HL-60 (cell line): ENCODE data around the gene S100A3.

Experiments used
- DNase-seq, 2 experiments: peaks; one replicate each; pipeline ENCODE4 v3.0.0-alpha.2; 2010 to 2020; ENCODE audit warnings: low read depth in 1 of 2, low spot score in 1 of 2
- H3K27ac ChIP-seq: fragments of 250-450 bp; sonication (Bioruptor Pico); replicated peaks from 2 replicates; pipeline ENCODE4 v1.5.1; 2020; ENCODE audit warnings: mild to moderate bottlenecking, moderate library complexity
- H3K27me3 ChIP-seq: fragments of 250-450 bp; sonication (Bioruptor Pico); 2 replicates; pipeline ENCODE4 v1.5.1; 2021; ENCODE audit warnings: mild to moderate bottlenecking, moderate library complexity; ENCODE audit not compliant: insufficient read depth, poor library complexity, severe bottlenecking
- H3K4me3 ChIP-seq: replicated peaks from 2 replicates; pipeline ENCODE4 v1.5.1; 2011; ENCODE audit warnings: mild to moderate bottlenecking, control low read depth, low read length; ENCODE audit not compliant: insufficient read depth
- GABPA ChIP-seq: IDR thresholded peaks from 2 replicates; pipeline ENCODE4 v1.6.1; 2012; ENCODE audit warnings: low read depth
- POLR2AphosphoS5 ChIP-seq: IDR thresholded peaks from 2 replicates; pipeline ENCODE4 v1.6.1; 2012; ENCODE audit warnings: low read depth
- REST ChIP-seq: IDR thresholded peaks from 2 replicates; pipeline ENCODE4 v1.6.1; 2012; ENCODE audit warnings: low read depth; ENCODE audit not compliant: insufficient replicate concordance
- SPI1 ChIP-seq: IDR thresholded peaks from 2 replicates; pipeline ENCODE4 v1.6.1; 2012; ENCODE audit warnings: low read depth, mild to moderate bottlenecking, borderline replicate concordance
- TF ChIP-seq, protein P1 (sequence below): IDR thresholded peaks from one replicate; pipeline ENCODE4 v1.5.1; 2011; ENCODE audit warnings: low read length, control low read depth, inconsistent platforms; ENCODE audit not compliant: insufficient read depth

The S100A3 gene

GRCh38 chr1:153534226-153534924, 14.7 kb downstream of the S100A3 start:
- H3K4me3 ChIP-seq, result no peak overlapping the region
- no peaks in the 10 kb centered on the region for H3K27me3 ChIP-seq
- DNase-seq, result no peak
- no peak overlapping the region for H3K27ac ChIP-seq
- TF ChIP-seq POLR2AphosphoS5 (no peak), SPI1 (no peak), GABPA (no peak), REST (no peak)
- TF ChIP-seq, protein P1, sequence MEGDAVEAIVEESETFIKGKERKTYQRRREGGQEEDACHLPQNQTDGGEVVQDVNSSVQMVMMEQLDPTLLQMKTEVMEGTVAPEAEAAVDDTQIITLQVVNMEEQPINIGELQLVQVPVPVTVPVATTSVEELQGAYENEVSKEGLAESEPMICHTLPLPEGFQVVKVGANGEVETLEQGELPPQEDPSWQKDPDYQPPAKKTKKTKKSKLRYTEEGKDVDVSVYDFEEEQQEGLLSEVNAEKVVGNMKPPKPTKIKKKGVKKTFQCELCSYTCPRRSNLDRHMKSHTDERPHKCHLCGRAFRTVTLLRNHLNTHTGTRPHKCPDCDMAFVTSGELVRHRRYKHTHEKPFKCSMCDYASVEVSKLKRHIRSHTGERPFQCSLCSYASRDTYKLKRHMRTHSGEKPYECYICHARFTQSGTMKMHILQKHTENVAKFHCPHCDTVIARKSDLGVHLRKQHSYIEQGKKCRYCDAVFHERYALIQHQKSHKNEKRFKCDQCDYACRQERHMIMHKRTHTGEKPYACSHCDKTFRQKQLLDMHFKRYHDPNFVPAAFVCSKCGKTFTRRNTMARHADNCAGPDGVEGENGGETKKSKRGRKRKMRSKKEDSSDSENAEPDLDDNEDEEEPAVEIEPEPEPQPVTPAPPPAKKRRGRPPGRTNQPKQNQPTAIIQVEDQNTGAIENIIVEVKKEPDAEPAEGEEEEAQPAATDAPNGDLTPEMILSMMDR, result no peak

GRCh38 chr1:153533689-153534201, 15.3 kb downstream of the S100A3 start:
- Histone ChIP-seq H3K27ac (no peak overlapping the region), H3K4me3 (no peak overlapping the region)

More at GRCh38 chr1:153533689-153534201, 15.3 kb downstream of the S100A3 start:
- TF ChIP-seq, protein P1, result no peak
- no peak for TF ChIP-seq REST
- TF ChIP-seq SPI1, result no peak
- TF ChIP-seq GABPA, result no peak
- TF ChIP-seq POLR2AphosphoS5, result no peak
- DNase-seq, result no peak
- no peaks in the 10 kb centered on the region for H3K27me3 ChIP-seq
